Measurements from ENCODE around the gene OPA3. TPM values are rescaled to one million over a fixed set of nuclear protein-coding genes. Genes with fewer than 3 reads are reported as not detected.

The OPA3 gene
- total RNA-seq, 1 experiment from 2014 or later, result 11.1 TPM

DNA sequence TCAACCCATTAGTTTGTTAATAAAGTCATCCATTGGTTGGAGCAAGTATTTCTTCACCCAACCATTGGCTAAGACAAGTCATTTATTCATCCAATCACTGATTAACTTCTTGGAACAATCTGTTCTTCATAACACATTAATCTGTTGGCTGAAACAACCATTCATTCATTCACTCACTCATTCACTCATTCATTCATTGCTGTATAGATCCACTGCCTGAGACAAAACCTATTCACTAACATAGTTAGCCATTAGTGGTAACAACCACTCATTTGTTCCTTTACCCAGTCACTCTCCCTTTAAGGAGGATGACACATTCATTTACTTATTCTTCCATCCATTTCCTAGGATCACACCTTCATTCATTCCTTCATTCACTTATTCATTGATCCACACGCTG lies 39.4 kb upstream of the OPA3 start:
- Histone ChIP-seq H3K36me3 (ENCODE audit: control insufficient read depth in 1 of 2, insufficient read depth in 2 of 2, low read length in 2 of 2) (peaks cover 13 to 17% of the 10 kb centered on the region in 2 experiments; a peak in 3 of 4 replicates), H3K79me2 (ENCODE audit: insufficient read depth, low read length) (no peaks in the 10 kb centered on the region), H3K27me3 (ENCODE audit: insufficient read depth, low read length) (no peaks in the 10 kb centered on the region), H3K9me2 (ENCODE audit: insufficient read depth) (no peaks in the 10 kb centered on the region), H2AFZ (ENCODE audit: low read depth, low read length, poor library complexity, severe bottlenecking) (no peak overlapping the region), H3K4me1 (ENCODE audit: control insufficient read depth in 1 of 2, insufficient read depth in 2 of 2, low read length in 2 of 2) (no peaks in the 10 kb centered on the region), H3K9ac (ENCODE audit: low read length) (no peak overlapping the region), H4K20me1 (ENCODE audit: insufficient read depth) (no peaks in the 10 kb centered on the region), H3K27ac (ENCODE audit: low read depth, low read length) (no peak overlapping the region), H3K4me2 (ENCODE audit: low read length) (no peak overlapping the region), H3K9me3 (ENCODE audit: control insufficient read depth in 1 of 2, insufficient read depth in 1 of 2, low read depth in 1 of 2, low read length in 2 of 2) (no peaks in the 10 kb centered on the region), H3K4me3 (replicated peaks in 1 of 2; ENCODE audit: low read depth in 1 of 2, low read length in 2 of 2) (no peak overlapping the region)
- RAD21 ChIA-PET (ENCODE audit: low non-redundant PET in 1 of 2, low total read pairs in 2 of 2, uncharacterized antibody in 2 of 2, unreplicated experiment in 2 of 2), result no interaction called here
- intact Hi-C loops (cut with micrococcal nuclease), result no loop called here
- no TSS peak for BruUV-seq (replicated peaks)
- DNase-seq (ENCODE audit: low read depth, low spot score) (no peak), ATAC-seq (no peak)
- POLR2A ChIA-PET, result interaction anchor here (0.8 kb wide), 1 partner anchor 116 kb away, joined by 3 read pairs; no protein-coding TSS in a partner anchor
- no peak for TF ChIP-seq ZFX (IDR thresholded peaks at IDR 0.05)
- no peak for TF ChIP-seq SP1 (IDR thresholded peaks at IDR 0.05; ENCODE audit: low read depth)
- no peak for TF ChIP-seq TCF7L2 (IDR thresholded peaks at IDR 0.05; ENCODE audit: borderline replicate concordance, extremely low read depth, insufficient read depth, insufficient read length)
- no peak for TF ChIP-seq POLR2A (IDR thresholded peaks at IDR 0.05; ENCODE audit: borderline replicate concordance, extremely low read depth, insufficient read depth, insufficient read length)
- no peak for TF ChIP-seq CEBPB (IDR thresholded peaks at IDR 0.05; ENCODE audit: low read depth)
- CTCF ChIA-PET, result no interaction called here

DNA sequence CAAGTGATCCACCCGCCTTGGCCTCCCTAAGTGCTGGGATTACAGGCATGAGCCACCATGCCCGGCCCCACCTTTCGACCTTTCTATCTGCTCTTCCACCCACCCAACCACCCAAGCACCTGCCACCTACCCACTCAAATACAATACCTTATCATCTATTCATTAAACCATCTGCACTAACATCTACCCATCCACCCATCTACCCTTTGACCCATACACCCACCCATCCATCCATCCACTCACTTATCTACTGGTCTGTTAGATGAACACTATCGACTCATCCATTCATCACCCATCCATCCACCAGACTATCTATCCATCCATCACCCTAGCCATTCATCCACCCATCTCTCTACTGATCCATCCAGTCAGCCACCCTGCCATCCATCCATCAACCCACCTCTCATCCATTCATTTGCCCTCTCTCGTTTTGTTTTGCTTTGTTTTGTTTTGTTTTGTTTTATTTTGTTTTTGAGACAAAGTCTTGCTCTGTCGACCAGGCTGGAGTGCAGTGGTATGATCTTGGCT lies 37.4 kb upstream of the OPA3 start:
- RAD21 ChIA-PET (ENCODE audit: low non-redundant PET in 1 of 2, low total read pairs in 2 of 2, uncharacterized antibody in 2 of 2, unreplicated experiment in 2 of 2), result no interaction called here

More for the DNA sequence above, 37.4 kb upstream of the OPA3 start:
- Histone ChIP-seq H3K4me3 (replicated peaks in 1 of 2; ENCODE audit: low read depth in 1 of 2, low read length in 2 of 2) (no peak overlapping the region), H3K27me3 (ENCODE audit: insufficient read depth, low read length) (no peaks in the 10 kb centered on the region), H3K9ac (ENCODE audit: low read length) (no peak overlapping the region), H4K20me1 (ENCODE audit: insufficient read depth) (no peaks in the 10 kb centered on the region), H2AFZ (ENCODE audit: low read depth, low read length, poor library complexity, severe bottlenecking) (no peak overlapping the region), H3K9me2 (ENCODE audit: insufficient read depth) (no peaks in the 10 kb centered on the region), H3K36me3 (ENCODE audit: control insufficient read depth in 1 of 2, insufficient read depth in 2 of 2, low read length in 2 of 2) (peaks cover 13 to 15% of the 10 kb centered on the region in 2 experiments; a peak in 3 of 4 replicates), H3K9me3 (ENCODE audit: control insufficient read depth in 1 of 2, insufficient read depth in 1 of 2, low read depth in 1 of 2, low read length in 2 of 2) (no peaks in the 10 kb centered on the region), H3K4me1 (ENCODE audit: control insufficient read depth in 1 of 2, insufficient read depth in 2 of 2, low read length in 2 of 2) (peaks cover 0 to under 1% of the 10 kb centered on the region in 2 experiments; a peak in 1 of 4 replicates), H3K27ac (ENCODE audit: low read depth, low read length) (no peak overlapping the region), H3K4me2 (ENCODE audit: low read length) (no peak overlapping the region), H3K79me2 (ENCODE audit: insufficient read depth, low read length) (no peaks in the 10 kb centered on the region)
- BruUV-seq (replicated peaks), result no TSS peak
- ChIA-PET CTCF (no interaction called here), POLR2A (no interaction called here)
- no peak for DNase-seq (ENCODE audit: low read depth, low spot score)
- intact Hi-C loops (cut with micrococcal nuclease), result no loop called here
- TF ChIP-seq EZH2phosphoT487 (IDR thresholded peaks at IDR 0.05; ENCODE audit: borderline replicate concordance) (no peak), CBX3 (IDR thresholded peaks at IDR 0.05; ENCODE audit: low read depth) (no peak), POLR2A (IDR thresholded peaks at IDR 0.05; ENCODE audit: borderline replicate concordance, extremely low read depth, insufficient read depth, insufficient read length) (no peak), CEBPB (IDR thresholded peaks at IDR 0.05; ENCODE audit: low read depth) (no peak), POLR2AphosphoS5 (IDR thresholded peaks at IDR 0.05; ENCODE audit: low read depth, low read length) (no peak)
- TF ChIP-seq, protein P1, sequence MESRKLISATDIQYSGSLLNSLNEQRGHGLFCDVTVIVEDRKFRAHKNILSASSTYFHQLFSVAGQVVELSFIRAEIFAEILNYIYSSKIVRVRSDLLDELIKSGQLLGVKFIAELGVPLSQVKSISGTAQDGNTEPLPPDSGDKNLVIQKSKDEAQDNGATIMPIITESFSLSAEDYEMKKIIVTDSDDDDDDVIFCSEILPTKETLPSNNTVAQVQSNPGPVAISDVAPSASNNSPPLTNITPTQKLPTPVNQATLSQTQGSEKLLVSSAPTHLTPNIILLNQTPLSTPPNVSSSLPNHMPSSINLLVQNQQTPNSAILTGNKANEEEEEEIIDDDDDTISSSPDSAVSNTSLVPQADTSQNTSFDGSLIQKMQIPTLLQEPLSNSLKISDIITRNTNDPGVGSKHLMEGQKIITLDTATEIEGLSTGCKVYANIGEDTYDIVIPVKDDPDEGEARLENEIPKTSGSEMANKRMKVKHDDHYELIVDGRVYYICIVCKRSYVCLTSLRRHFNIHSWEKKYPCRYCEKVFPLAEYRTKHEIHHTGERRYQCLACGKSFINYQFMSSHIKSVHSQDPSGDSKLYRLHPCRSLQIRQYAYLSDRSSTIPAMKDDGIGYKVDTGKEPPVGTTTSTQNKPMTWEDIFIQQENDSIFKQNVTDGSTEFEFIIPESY (IDR thresholded peaks at IDR 0.05; ENCODE audit: extremely low read depth, insufficient replicate concordance, low read length), result no peak
- TF ChIP-seq, protein P2, sequence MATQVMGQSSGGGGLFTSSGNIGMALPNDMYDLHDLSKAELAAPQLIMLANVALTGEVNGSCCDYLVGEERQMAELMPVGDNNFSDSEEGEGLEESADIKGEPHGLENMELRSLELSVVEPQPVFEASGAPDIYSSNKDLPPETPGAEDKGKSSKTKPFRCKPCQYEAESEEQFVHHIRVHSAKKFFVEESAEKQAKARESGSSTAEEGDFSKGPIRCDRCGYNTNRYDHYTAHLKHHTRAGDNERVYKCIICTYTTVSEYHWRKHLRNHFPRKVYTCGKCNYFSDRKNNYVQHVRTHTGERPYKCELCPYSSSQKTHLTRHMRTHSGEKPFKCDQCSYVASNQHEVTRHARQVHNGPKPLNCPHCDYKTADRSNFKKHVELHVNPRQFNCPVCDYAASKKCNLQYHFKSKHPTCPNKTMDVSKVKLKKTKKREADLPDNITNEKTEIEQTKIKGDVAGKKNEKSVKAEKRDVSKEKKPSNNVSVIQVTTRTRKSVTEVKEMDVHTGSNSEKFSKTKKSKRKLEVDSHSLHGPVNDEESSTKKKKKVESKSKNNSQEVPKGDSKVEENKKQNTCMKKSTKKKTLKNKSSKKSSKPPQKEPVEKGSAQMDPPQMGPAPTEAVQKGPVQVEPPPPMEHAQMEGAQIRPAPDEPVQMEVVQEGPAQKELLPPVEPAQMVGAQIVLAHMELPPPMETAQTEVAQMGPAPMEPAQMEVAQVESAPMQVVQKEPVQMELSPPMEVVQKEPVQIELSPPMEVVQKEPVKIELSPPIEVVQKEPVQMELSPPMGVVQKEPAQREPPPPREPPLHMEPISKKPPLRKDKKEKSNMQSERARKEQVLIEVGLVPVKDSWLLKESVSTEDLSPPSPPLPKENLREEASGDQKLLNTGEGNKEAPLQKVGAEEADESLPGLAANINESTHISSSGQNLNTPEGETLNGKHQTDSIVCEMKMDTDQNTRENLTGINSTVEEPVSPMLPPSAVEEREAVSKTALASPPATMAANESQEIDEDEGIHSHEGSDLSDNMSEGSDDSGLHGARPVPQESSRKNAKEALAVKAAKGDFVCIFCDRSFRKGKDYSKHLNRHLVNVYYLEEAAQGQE (IDR thresholded peaks at IDR 0.05; ENCODE audit: low read depth), result no peak
- no peak for ATAC-seq
